GM23338 (cell line): ENCODE data around the gene CTRB1. TPM values are rescaled to one million over a fixed set of nuclear protein-coding genes. Genes with fewer than 3 reads are reported as not detected.

Source experiments
- ATAC-seq: fragments of 200-7000 bp; cut with Tn5 transposase; 3 replicates; pipeline ENCODE4 v1.9.1; 2020
- DNase-seq: peaks from one replicate; pipeline ENCODE4 v3.0.0-alpha.2; 2015; ENCODE audit warnings: low spot score
- H2AFZ ChIP-seq: fragments of 200-600 bp; sonication (generic); 2 replicates; pipeline ENCODE4 v1.8.0; 2016; ENCODE audit warnings: antibody characterized with exemption, mild to moderate bottlenecking, moderate library complexity
- H3F3A ChIP-seq: fragments of 200-600 bp; sonication (generic); replicated peaks from 2 replicates; pipeline ENCODE4 v1.8.0; 2017; ENCODE audit warnings: antibody characterized with exemption, mixed run types, low read depth
- H3K27ac ChIP-seq: fragments of 200-600 bp; sonication (generic); 2 replicates; pipeline ENCODE4 v1.6.1; 2016; ENCODE audit warnings: low read depth
- H3K27me3 ChIP-seq: fragments of 200-600 bp; sonication (generic); 2 replicates; pipeline ENCODE4 v1.8.0; 2016; ENCODE audit warnings: mild to moderate bottlenecking, mixed run types, moderate library complexity; ENCODE audit not compliant: insufficient read depth
- H3K36me3 ChIP-seq: fragments of 200-600 bp; sonication (generic); 2 replicates; pipeline ENCODE4 v1.8.0; 2016; ENCODE audit warnings: mild to moderate bottlenecking; ENCODE audit not compliant: insufficient read depth
- H3K4me1 ChIP-seq: fragments of 200-600 bp; sonication (generic); 2 replicates; pipeline ENCODE4 v1.8.0; 2016; ENCODE audit warnings: mild to moderate bottlenecking, moderate library complexity; ENCODE audit not compliant: insufficient read depth
- H3K4me2 ChIP-seq: fragments of 200-600 bp; sonication (generic); 2 replicates; pipeline ENCODE4 v1.7.1; 2017; ENCODE audit warnings: mixed run types
- H3K4me3 ChIP-seq: fragments of 200-600 bp; sonication (generic); 2 replicates; pipeline ENCODE4 v1.6.1; 2016; ENCODE audit warnings: mixed run types
- H3K79me2 ChIP-seq: fragments of 200-600 bp; sonication (generic); replicated peaks from 2 replicates; pipeline ENCODE4 v1.8.0; 2017; ENCODE audit warnings: mild to moderate bottlenecking; ENCODE audit not compliant: insufficient read depth
- H3K9me2 ChIP-seq: fragments of 200-600 bp; sonication (generic); 2 replicates; pipeline ENCODE4 v1.8.0; 2017; ENCODE audit not compliant: insufficient read depth
- H4K20me1 ChIP-seq: fragments of 200-600 bp; sonication (generic); replicated peaks from 2 replicates; pipeline ENCODE4 v1.8.0; 2017; ENCODE audit warnings: mild to moderate bottlenecking; ENCODE audit not compliant: insufficient read depth
- H3K27ac Mint-ChIP-seq: 2 replicates; pipeline ENCODE4 v1.8.0; 2020; ENCODE audit warnings: inconsistent platforms, mild to moderate bottlenecking, moderate library complexity, mixed read lengths
- H3K27me3 Mint-ChIP-seq: 3 replicates; pipeline ENCODE4 v1.8.0; 2022; ENCODE audit warnings: low read depth, mild to moderate bottlenecking, moderate library complexity, mixed read lengths, inconsistent platforms; ENCODE audit not compliant: insufficient read depth, poor library complexity
- H3K36me3 Mint-ChIP-seq: 3 replicates; pipeline ENCODE4 v1.8.0; 2021; ENCODE audit warnings: low read depth, mild to moderate bottlenecking, inconsistent platforms, moderate library complexity, mixed read lengths
- H3K4me1 Mint-ChIP-seq: 3 replicates; pipeline ENCODE4 v1.8.0; 2020; ENCODE audit warnings: mild to moderate bottlenecking, inconsistent platforms, mixed read lengths
- H3K4me3 Mint-ChIP-seq: 3 replicates; pipeline ENCODE4 v1.8.0; 2021; ENCODE audit warnings: moderate library complexity, mild to moderate bottlenecking, inconsistent platforms, mixed read lengths
- H3K9me3 Mint-ChIP-seq: 3 replicates; pipeline ENCODE4 v1.8.0; 2020; ENCODE audit warnings: moderate library complexity, mild to moderate bottlenecking, inconsistent platforms, mixed read lengths
- CREB1 ChIP-seq: fragments of 250-450 bp; sonication (Bioruptor Pico); IDR thresholded peaks from 2 replicates; pipeline ENCODE4 v1.5.0; 2020; ENCODE audit warnings: low read depth, mild to moderate bottlenecking, moderate library complexity
- EZH2 ChIP-seq: fragments of 200-600 bp; sonication (generic); IDR thresholded peaks from one replicate; pipeline ENCODE4 v1.8.0; 2017; ENCODE audit warnings: antibody characterized with exemption, mild to moderate bottlenecking, low read depth; ENCODE audit not compliant: unreplicated experiment
- EZH2phosphoT487 ChIP-seq: fragments of 200-600 bp; sonication (generic); IDR thresholded peaks from one replicate; pipeline ENCODE4 v1.8.1; 2018; ENCODE audit warnings: antibody characterized with exemption; ENCODE audit not compliant: unreplicated experiment
- JUNB ChIP-seq: IDR thresholded peaks from one replicate; pipeline ENCODE4 v1.6.1; 2016; ENCODE audit warnings: antibody characterized with exemption; ENCODE audit not compliant: unreplicated experiment
- NANOG ChIP-seq: IDR thresholded peaks from 2 replicates; pipeline ENCODE4 v1.6.1; 2016; ENCODE audit warnings: antibody characterized with exemption, borderline replicate concordance
- POLR2AphosphoS5 ChIP-seq: IDR thresholded peaks from 2 replicates; pipeline ENCODE4 v1.6.1; 2016; ENCODE audit warnings: antibody characterized with exemption, low read depth
- STAT1 ChIP-seq: IDR thresholded peaks from one replicate; pipeline ENCODE4 v1.6.1; 2016; ENCODE audit warnings: antibody characterized with exemption; ENCODE audit not compliant: unreplicated experiment
- ZNF114 ChIP-seq: fragments of 250-450 bp; sonication (Bioruptor Pico); IDR thresholded peaks from 2 replicates; pipeline ENCODE4 v1.5.0; 2020; ENCODE audit warnings: mild to moderate bottlenecking, moderate library complexity
- ZNF331 ChIP-seq: fragments of 250-450 bp; sonication (Bioruptor Pico); IDR thresholded peaks from 2 replicates; pipeline ENCODE4 v1.5.0; 2020; ENCODE audit warnings: low read depth, mild to moderate bottlenecking, moderate library complexity
- polyA plus RNA-seq: library from polyadenylated mRNA; unstranded; fragments of >200 nt; fragmentation: Nextera tagmentation; extraction: Ambion mirVana; gene quantifications from 2 replicates; pipeline ENCODE4 v1.2.1, GENCODE V29; 2016
- total RNA-seq: library from RNA; depleted of rRNA; stranded (reverse); fragments of >200 nt; shearing (Covaris generic); gene quantifications from 2 replicates; pipeline ENCODE4 v1.2.3, GENCODE V29; 2014
- TF ChIP-seq, protein P1 (sequence below): IDR thresholded peaks from one replicate; pipeline ENCODE4 v1.6.1; 2018; ENCODE audit warnings: antibody characterized with exemption; ENCODE audit not compliant: unreplicated experiment
- TF ChIP-seq, protein P2 (sequence below): fragments of 250-450 bp; sonication (Bioruptor Pico); IDR thresholded peaks from 2 replicates; pipeline ENCODE4 v1.5.0; 2020; ENCODE audit warnings: mild to moderate bottlenecking, moderate library complexity
- TF ChIP-seq, protein P3 (sequence below), 2 experiments: fragments of 200-600 bp in 1 of 2; sonication (generic) in 1 of 2; conservative IDR thresholded peaks; 2 replicates each; pipeline versions ENCODE4 v1.5.1 to v1.6.1; 2016 to 2017; ENCODE audit warnings: antibody characterized with exemption in 2 of 2, low read depth in 2 of 2, mild to moderate bottlenecking in 2 of 2, moderate library complexity in 1 of 2
- TF ChIP-seq, protein P4 (sequence below): IDR thresholded peaks from 2 replicates; pipeline ENCODE4 v1.6.1; 2016; ENCODE audit warnings: antibody characterized with exemption

Gene CTRB1
- total and polyA plus RNA-seq, 2 experiments from 2014 or later: not detected

DNA sequence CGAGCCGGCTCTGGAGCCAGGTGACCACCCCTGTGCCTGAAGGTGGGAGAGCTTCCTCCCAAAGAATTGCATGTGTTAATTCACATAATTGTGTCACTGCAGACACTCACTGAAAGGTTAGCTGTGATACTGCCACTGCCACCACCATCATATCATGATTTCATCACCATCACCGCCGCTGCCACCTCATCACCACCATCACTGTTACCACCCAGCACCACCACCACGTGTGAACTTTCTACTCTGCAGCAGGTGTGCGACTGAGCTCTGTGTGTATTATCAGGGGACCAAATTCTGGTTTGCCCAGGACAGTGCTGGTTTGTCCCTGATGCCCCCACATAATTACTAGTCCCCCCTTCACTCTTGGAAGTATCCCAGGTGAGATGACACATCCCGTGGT lies 17.4 kb downstream of the CTRB1 start:
- H3K4me1 Mint-ChIP-seq: peaks cover 21% of the 10 kb centered on the region
- Histone ChIP-seq H3K79me2 (peaks cover 44% of the 10 kb centered on the region), H4K20me1 (peaks cover 5% of the 10 kb centered on the region), H3K36me3 (peaks cover 21% of the 10 kb centered on the region; the same call in 1 of the 2 replicates), H3K4me1 (no peaks in the 10 kb centered on the region; the same call in 1 of the 2 replicates), H3K9me2 (no peaks in the 10 kb centered on the region), H3K27me3 (no peaks in the 10 kb centered on the region), H3F3A (peaks cover 25% of the 10 kb centered on the region), H2AFZ (no peak overlapping the region), H3K4me2 (no peak overlapping the region), H3K27ac (0 out of 2 replicates have a peak overlapping the region, but pooled peaks have one; percentile 55), H3K4me3 (no peak overlapping the region)
- H3K4me3 Mint-ChIP-seq: no peak overlapping the region; the same call in 2 of the 3 replicates
- DNase-seq (no peak), ATAC-seq (no peak)
- H3K27me3 Mint-ChIP-seq: peaks cover 26% of the 10 kb centered on the region
- H3K27ac Mint-ChIP-seq: no peak overlapping the region
- peaks cover 64% of the 10 kb centered on the region for H3K36me3 Mint-ChIP-seq
- TF ChIP-seq ZNF114 (CRISPR knock-in tag): no peak
- TF ChIP-seq, protein P1, sequence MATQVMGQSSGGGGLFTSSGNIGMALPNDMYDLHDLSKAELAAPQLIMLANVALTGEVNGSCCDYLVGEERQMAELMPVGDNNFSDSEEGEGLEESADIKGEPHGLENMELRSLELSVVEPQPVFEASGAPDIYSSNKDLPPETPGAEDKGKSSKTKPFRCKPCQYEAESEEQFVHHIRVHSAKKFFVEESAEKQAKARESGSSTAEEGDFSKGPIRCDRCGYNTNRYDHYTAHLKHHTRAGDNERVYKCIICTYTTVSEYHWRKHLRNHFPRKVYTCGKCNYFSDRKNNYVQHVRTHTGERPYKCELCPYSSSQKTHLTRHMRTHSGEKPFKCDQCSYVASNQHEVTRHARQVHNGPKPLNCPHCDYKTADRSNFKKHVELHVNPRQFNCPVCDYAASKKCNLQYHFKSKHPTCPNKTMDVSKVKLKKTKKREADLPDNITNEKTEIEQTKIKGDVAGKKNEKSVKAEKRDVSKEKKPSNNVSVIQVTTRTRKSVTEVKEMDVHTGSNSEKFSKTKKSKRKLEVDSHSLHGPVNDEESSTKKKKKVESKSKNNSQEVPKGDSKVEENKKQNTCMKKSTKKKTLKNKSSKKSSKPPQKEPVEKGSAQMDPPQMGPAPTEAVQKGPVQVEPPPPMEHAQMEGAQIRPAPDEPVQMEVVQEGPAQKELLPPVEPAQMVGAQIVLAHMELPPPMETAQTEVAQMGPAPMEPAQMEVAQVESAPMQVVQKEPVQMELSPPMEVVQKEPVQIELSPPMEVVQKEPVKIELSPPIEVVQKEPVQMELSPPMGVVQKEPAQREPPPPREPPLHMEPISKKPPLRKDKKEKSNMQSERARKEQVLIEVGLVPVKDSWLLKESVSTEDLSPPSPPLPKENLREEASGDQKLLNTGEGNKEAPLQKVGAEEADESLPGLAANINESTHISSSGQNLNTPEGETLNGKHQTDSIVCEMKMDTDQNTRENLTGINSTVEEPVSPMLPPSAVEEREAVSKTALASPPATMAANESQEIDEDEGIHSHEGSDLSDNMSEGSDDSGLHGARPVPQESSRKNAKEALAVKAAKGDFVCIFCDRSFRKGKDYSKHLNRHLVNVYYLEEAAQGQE: no peak
- TF ChIP-seq ZNF331 (CRISPR knock-in tag): no peak
- TF ChIP-seq JUNB: no peak
- no peak for TF ChIP-seq EZH2
- no peak for TF ChIP-seq NANOG
- TF ChIP-seq CREB1: no peak
- no peak for TF ChIP-seq EZH2phosphoT487
- TF ChIP-seq, protein P2, sequence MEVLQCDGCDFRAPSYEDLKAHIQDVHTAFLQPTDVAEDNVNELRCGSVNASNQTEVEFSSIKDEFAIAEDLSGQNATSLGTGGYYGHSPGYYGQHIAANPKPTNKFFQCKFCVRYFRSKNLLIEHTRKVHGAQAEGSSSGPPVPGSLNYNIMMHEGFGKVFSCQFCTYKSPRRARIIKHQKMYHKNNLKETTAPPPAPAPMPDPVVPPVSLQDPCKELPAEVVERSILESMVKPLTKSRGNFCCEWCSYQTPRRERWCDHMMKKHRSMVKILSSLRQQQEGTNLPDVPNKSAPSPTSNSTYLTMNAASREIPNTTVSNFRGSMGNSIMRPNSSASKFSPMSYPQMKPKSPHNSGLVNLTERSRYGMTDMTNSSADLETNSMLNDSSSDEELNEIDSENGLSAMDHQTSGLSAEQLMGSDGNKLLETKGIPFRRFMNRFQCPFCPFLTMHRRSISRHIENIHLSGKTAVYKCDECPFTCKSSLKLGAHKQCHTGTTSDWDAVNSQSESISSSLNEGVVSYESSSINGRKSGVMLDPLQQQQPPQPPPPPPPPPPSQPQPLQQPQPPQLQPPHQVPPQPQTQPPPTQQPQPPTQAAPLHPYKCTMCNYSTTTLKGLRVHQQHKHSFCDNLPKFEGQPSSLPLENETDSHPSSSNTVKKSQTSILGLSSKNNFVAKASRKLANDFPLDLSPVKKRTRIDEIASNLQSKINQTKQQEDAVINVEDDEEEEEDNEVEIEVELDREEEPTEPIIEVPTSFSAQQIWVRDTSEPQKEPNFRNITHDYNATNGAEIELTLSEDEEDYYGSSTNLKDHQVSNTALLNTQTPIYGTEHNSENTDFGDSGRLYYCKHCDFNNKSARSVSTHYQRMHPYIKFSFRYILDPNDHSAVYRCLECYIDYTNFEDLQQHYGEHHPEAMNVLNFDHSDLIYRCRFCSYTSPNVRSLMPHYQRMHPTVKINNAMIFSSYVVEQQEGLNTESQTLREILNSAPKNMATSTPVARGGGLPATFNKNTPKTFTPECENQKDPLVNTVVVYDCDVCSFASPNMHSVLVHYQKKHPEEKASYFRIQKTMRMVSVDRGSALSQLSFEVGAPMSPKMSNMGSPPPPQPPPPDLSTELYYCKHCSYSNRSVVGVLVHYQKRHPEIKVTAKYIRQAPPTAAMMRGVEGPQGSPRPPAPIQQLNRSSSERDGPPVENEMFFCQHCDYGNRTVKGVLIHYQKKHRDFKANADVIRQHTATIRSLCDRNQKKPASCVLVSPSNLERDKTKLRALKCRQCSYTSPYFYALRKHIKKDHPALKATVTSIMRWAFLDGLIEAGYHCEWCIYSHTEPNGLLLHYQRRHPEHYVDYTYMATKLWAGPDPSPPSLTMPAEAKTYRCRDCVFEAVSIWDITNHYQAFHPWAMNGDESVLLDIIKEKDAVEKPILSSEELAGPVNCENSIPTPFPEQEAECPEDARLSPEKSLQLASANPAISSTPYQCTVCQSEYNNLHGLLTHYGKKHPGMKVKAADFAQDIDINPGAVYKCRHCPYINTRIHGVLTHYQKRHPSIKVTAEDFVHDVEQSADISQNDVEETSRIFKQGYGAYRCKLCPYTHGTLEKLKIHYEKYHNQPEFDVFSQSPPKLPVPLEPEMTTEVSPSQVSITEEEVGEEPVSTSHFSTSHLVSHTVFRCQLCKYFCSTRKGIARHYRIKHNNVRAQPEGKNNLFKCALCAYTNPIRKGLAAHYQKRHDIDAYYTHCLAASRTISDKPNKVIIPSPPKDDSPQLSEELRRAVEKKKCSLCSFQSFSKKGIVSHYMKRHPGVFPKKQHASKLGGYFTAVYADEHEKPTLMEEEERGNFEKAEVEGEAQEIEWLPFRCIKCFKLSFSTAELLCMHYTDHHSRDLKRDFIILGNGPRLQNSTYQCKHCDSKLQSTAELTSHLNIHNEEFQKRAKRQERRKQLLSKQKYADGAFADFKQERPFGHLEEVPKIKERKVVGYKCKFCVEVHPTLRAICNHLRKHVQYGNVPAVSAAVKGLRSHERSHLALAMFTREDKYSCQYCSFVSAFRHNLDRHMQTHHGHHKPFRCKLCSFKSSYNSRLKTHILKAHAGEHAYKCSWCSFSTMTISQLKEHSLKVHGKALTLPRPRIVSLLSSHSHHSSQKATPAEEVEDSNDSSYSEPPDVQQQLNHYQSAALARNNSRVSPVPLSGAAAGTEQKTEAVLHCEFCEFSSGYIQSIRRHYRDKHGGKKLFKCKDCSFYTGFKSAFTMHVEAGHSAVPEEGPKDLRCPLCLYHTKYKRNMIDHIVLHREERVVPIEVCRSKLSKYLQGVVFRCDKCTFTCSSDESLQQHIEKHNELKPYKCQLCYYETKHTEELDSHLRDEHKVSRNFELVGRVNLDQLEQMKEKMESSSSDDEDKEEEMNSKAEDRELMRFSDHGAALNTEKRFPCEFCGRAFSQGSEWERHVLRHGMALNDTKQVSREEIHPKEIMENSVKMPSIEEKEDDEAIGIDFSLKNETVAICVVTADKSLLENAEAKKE (CRISPR knock-in tag): no peak
- TF ChIP-seq, protein P3, sequence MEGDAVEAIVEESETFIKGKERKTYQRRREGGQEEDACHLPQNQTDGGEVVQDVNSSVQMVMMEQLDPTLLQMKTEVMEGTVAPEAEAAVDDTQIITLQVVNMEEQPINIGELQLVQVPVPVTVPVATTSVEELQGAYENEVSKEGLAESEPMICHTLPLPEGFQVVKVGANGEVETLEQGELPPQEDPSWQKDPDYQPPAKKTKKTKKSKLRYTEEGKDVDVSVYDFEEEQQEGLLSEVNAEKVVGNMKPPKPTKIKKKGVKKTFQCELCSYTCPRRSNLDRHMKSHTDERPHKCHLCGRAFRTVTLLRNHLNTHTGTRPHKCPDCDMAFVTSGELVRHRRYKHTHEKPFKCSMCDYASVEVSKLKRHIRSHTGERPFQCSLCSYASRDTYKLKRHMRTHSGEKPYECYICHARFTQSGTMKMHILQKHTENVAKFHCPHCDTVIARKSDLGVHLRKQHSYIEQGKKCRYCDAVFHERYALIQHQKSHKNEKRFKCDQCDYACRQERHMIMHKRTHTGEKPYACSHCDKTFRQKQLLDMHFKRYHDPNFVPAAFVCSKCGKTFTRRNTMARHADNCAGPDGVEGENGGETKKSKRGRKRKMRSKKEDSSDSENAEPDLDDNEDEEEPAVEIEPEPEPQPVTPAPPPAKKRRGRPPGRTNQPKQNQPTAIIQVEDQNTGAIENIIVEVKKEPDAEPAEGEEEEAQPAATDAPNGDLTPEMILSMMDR (conservative IDR thresholded peaks at IDR 0.05; ENCODE audit: low read depth in 2 of 2): no peak
- TF ChIP-seq, protein P4, sequence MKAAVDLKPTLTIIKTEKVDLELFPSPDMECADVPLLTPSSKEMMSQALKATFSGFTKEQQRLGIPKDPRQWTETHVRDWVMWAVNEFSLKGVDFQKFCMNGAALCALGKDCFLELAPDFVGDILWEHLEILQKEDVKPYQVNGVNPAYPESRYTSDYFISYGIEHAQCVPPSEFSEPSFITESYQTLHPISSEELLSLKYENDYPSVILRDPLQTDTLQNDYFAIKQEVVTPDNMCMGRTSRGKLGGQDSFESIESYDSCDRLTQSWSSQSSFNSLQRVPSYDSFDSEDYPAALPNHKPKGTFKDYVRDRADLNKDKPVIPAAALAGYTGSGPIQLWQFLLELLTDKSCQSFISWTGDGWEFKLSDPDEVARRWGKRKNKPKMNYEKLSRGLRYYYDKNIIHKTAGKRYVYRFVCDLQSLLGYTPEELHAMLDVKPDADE: no peak
- TF ChIP-seq STAT1: no peak
- no peak for TF ChIP-seq POLR2AphosphoS5
- H3K9me3 Mint-ChIP-seq: no peaks in the 10 kb centered on the region
